ENCODE measurements around the gene IPCEF1.
"Not testable (repeated sequence)": the region's sequence is repeated elsewhere in the genome, so short reads cannot be mapped to it uniquely, and the experiment has no call there.

IPCEF1 gene

GRCh38 chr6:154370545-154370944 is 13.9 kb upstream of the IPCEF1 start:
- DNase-seq: peak; percentile 34

DNA sequence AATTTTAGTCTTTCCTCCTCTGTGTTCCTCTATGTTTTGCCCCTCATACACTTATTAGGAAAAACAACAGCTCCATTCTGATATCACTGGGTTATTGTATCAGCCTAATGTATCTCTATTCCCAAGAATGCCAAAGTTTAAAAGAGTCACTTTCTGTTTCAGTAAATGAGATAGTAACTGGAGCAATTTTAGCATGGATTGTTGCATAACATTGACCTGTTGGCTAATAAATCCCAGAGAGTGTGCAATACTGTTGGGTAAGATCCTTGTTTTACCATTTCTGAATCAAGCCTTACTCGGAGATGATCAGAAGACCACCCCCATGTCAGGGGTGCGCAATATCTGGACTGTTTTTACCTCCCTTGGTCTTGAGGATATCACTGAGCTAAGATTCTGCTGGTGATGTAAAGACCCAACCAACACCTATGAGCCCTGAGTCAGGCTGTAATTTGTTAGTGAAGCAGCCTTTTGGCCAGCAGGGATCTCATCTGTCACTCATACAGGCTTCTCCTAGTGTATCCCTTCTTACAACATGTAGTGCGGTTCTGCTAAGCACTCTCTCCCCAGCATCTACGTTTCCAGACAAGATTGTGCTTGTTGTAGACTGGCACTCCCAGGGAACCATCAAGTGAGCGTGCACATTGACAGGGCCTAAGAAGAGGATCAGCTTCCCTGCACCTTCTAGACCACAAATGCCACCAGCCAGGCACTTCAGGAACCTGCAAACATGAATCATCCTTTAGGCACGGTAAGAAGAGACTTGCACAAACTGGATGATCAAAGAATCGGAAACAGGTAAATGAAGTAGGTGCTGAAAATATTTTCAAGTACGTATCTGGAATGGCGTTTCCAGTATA is 11.5 kb upstream of the IPCEF1 start:
- DNase-seq: peak; percentile 9

GRCh38 chr6:154367336-154367735 is 10.7 kb upstream of the IPCEF1 start:
- no peak for DNase-seq

GRCh38 chr6:154363821-154364220 is 7.2 kb upstream of the IPCEF1 start:
- no peak for DNase-seq

GRCh38 chr6:154361476-154361875 is 4.9 kb upstream of the IPCEF1 start:
- no peak for DNase-seq

DNA sequence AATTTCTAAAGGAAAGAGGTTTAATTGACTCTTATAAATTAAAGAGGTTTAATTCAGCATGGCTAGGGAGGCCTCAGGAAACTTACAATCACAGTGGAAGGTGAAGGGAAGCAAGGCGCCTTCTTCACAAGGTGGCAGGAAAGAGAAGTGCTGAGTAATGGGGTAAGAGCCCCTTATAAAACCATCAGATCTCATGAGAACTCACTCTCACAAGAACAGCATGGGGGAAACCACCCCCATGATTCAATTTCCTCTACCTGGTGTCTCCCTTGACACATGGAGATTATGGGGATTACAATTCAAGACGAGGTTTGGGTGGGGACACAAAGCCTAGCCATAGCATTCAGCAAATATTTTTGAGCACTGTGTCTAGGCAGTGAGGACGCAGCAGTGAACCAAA is 3.9 kb upstream of the IPCEF1 start:
- DNase-seq: no peak

DNA sequence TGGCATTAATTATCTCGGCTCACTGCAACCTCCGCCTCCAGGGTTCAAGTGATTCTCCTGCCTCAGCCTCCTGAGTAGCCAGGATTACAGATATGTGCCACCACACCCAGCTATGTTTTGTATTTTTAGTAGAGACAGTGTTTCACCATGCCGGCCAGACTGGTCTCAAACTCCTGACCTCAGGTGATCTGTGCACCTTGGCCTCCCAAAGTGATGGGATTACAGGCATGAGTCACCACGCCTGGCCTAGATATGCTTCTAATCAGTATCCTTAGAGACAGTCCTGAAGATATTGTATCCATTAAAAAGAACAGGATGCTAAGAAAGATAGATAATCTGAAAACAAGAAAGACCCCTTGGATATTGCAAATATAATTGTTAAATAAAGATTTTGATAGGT is 3.1 kb upstream of the IPCEF1 start:
- no peak for DNase-seq

DNA sequence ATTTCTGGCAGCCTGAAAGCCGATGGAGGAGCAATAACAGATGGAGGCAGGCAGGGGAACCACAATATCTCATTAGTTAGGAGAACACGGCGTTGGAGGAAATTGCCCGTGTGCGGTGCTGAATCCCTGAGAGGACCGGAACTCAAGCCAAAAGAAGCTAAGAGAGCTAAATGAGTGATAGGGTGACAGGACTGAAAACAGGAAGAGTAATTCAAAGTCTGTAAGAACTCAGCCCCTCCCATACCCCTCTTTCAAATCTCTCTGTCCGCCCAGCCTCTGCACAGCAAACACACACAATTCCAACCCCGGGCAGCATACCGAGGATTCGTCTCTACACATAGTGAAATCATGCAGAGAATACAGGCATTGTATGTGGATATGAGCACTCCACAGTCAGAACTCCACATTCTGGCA is 2.6 kb upstream of the IPCEF1 start:
- DNase-seq: peak; percentile 10

DNA sequence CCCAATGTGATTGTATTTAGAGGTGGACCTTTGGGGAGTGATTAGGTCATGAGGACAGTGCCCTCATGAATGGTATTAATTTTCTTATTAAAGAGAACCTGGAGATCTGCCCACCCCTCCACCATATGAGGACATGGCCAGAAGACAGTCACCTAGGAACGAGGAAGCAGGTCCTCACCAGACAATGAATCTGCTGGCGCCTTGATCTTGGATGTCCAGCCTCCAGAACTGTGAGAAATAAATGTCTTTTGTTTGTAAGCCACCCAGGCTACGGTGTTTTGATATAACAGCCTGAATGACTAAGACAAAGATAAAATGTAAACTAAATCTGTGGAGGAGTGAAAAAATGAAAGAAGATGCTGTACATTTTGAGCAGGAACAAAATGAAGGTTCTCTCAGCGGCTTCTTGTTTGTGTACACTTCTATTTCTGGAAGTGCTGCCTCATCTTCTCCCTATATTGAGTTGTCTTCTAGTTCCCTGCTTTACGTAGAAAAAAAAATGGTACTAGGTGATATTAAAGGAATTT is 1.5 kb upstream of the IPCEF1 start:
- no peak for DNase-seq

DNA sequence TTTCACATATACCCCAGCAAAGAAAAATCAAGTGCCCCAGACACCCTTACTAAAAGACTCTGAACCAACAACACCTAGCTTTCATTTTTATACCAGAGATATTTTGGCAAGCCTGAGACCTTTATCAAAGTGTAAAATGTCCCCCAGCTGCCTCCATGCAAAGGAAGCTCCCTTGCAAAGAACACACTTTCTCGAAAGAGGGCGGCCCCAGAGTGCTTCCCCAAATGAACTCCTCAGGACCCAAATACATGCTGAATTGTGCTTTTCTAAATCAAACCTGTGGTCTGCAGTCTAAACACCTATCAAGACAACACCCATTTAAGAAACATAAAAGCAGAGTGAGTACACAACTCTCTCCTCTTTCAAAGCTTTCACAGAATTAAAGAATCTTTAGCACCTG is 490 bp downstream of the IPCEF1 start:
- DNase-seq: no peak

DNA sequence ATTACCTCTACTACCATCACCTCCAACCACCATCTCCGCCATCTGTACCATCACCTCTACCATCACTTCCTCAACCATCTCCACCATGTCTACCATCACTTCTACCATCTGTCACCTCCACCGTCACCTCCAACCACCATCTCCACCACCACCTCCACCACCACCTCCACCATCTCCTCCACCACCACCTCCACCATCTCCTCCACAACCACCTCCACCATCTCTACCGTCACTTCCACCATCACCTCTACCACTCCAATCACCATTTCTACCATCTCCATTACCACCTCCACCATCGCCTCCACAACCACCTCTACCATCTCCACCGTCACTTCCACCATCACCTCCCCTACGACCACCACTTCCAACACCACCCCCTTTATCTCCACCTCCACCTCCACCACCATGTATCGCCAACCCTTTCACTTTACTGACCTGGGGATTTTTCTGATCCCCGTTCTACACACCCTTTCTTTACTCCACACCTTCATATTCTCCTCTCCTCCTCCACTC is 2.3 kb downstream of the IPCEF1 start:
- no peak for DNase-seq

- no peak for DNase-seq
Measured at GRCh38 chr6:154353626-154354025, 3.0 kb downstream of the IPCEF1 start.

DNA sequence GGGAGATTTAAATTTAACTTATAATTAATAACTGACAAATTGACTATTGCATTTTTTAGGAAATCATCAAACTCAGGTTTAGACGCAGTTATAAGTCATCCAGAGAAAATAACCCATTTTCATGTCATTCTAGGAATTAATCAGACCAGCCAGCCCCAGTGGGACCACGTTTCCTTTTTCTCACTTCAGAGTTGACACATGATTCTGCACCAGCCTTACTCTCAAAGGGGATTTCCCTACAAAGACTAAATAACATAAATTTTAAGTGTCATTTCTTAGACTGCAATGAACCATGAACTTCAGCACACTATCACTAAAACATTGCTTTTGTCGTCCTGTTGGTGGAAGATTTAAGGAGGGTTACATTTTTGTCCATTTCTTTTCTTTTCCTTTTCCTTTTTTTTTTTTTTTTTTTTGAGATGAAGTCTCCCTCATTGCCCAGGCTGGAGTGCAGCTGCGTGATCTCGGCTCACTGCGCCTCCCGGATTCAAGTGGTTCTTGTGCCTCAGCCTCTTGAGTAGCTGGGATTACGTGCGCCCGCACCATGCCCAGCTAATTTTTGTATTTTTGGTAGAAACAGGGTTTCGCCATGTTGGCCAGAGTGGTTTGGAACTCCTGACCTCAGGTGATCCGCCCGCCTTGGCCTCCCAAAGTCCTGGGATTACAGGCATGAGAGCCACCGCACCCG is 3.6 kb downstream of the IPCEF1 start:
- no peak for DNase-seq

GRCh38 chr6:154350293-154350692 is 6.3 kb downstream of the IPCEF1 start:
- DNase-seq: no peak

DNA sequence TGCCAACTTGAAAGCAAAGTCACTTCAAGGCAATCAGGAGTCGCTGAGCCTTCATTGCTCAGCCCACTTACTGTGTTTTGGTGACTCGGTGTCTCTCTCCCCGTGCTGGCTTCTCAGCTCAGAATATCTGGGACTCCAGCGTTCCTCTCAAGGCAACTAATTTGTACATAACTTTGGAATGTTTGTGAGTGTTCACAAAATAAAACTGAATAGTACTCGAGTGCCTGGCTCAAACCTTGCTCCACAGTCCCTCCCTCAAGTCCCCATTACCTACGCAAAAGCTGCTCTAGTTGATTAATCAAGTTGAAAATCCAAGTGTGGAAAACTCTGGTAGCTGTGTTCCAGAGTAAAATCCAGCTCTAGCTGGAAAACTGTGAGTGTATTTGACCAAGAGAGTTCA is 8.6 kb downstream of the IPCEF1 start:
- no peak for DNase-seq

DNA sequence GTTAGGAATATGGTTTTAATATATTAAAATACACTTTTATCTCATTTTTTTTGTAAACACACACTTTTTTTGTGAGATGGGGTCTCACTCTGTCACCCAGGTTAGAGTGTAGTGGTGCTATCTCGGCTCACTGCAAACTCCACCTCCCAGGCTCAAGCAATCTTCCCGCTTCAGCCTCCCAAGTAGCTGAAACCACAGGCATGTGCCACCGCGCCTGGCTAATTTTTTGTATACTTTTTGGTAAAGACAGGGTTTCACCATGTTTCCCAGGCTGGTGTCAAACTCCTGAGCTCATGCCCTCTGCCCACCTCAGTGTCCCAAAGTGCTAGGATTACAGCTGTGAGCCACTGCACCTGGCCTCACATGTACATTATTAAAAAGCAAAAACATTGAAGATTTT is 10.8 kb downstream of the IPCEF1 start:
- DNase-seq: no peak

GRCh38 chr6:154343473-154344308 is 12.9 kb downstream of the IPCEF1 start:
- DNase-seq: no peak

GRCh38 chr6:154341871-154342270 is 14.7 kb downstream of the IPCEF1 start:
- no peak for DNase-seq

DNA sequence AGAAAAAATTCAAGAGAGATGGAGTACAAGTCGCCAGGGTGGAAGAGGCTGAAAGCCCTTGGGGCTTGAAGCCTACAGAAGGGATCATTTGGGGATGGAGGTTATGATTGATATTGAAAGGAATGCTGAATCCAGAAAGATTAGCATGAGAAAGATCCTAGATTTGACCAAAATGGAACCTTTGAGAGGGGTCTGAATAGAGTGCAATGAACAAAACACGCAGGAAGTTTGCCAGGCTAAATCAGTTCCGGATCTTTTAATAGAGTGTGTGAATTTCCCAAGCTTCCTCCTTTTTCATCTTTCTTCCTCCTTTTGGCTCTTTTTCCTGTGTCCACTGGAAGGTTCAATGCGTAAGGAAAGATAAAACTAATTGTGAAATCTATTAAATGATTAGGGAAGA is 15.3 kb downstream of the IPCEF1 start:
- no peak for DNase-seq

DNA sequence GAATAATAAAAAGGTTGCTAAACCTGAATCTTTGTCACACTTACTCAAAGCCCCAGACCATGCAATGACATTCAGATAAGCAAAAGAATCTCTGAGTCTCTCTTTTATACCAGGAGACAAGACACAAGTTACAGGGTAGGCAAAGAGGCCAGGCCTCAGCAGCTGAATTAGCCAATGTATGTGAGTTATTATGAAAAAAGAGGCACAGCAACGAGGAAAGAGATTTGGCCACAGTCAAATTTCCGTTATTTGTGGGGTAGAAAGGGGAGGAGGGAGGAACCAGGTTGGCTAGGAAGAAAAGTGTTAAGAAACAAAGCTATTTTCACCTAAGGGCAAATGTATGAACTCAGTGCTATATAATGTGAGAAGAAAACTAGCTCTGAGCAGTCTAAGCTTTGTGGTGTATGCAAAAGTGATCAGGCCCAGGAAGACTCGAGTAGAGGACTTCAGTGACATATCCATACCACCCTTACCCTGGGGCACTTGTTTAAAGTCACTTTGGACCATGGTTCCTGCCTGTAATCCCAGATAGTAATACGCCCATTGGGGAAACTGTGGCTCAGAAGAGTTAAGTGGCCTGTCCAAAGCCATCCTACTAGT is 19.1 kb downstream of the IPCEF1 start:
- DNase-seq: no peak

- DNase-seq: not testable (repeated sequence)
Measured at GRCh38 chr6:154334147-154334546, 22.5 kb downstream of the IPCEF1 start.

DNA sequence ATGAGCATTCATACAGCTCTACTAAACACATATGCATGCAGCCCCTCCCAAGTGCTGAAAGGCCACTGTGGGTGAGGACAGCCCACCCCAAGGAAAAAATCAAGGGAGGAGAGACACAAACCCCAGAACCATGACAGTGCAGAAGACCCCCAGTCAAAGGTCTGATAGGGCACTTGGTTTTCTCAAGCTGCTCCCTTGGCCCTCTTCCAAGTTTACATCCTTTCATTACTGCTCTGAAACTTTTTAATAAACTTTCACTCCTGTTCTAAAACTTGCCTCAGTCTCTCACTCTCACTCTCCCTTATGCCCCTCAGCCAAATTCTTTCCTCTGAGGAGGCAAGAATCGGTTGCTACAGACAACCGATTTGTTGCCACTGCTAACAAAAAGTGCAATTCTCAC is 24.9 kb downstream of the IPCEF1 start:
- no peak for DNase-seq
